Measurements from ENCODE around the gene FUT2.
"Not testable (repeated sequence)": the region's sequence is repeated elsewhere in the genome, so short reads cannot be mapped to it uniquely, and the experiment has no call there.

DNA sequence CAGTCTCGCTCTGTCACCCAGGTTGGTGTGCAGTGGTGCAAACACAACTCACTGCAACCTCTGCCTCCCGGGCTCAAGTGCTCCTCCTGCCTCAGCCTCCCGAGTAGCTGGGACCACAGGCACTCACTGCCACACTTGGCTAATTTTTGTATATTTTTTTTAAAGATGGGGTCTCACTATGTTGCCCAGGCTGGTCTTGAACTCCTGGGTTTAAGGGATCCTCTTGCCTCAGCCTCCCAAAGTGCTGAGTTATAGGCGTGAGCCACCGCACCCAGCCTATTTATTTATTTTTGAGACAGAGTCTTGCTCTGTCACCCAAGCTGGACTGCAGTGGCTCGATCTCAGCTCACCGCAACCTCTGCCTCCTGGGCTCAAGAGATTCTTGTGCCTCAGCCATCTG is 9.1 kb upstream of the FUT2 start:
- TF ChIP-seq ZNF707 (tag by site-specific recombination; IDR thresholded peaks at IDR 0.05) = not testable (repeated sequence)
- TF ChIP-seq, protein P1, sequence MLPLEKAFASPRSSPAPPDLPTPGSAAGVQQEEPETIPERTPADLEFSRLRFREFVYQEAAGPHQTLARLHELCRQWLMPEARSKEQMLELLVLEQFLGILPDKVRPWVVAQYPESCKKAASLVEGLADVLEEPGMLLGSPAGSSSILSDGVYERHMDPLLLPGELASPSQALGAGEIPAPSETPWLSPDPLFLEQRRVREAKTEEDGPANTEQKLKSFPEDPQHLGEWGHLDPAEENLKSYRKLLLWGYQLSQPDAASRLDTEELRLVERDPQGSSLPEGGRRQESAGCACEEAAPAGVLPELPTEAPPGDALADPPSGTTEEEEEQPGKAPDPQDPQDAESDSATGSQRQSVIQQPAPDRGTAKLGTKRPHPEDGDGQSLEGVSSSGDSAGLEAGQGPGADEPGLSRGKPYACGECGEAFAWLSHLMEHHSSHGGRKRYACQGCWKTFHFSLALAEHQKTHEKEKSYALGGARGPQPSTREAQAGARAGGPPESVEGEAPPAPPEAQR (tag by site-specific recombination; IDR thresholded peaks at IDR 0.05) = not testable (repeated sequence)

All from HEK293 (cell line).